PFSK-1 (cell line): ENCODE data around the gene EVC2.

Source experiments
- POLR2AphosphoS5 ChIP-seq: IDR thresholded peaks from 2 replicates; pipeline ENCODE4 v1.6.1; 2012; ENCODE audit warnings: low read depth, mild to moderate bottlenecking, control low read depth, low read length, moderate library complexity
- SIN3A ChIP-seq: IDR thresholded peaks from 2 replicates; pipeline ENCODE4 v1.6.1; 2012; ENCODE audit warnings: mild to moderate bottlenecking, low read length, moderate library complexity, borderline replicate concordance; ENCODE audit not compliant: insufficient read depth
- TAF1 ChIP-seq: IDR thresholded peaks from 2 replicates; pipeline ENCODE4 v1.6.1; 2012; ENCODE audit warnings: low read length, control low read depth, borderline replicate concordance; ENCODE audit not compliant: insufficient read depth

DNA sequence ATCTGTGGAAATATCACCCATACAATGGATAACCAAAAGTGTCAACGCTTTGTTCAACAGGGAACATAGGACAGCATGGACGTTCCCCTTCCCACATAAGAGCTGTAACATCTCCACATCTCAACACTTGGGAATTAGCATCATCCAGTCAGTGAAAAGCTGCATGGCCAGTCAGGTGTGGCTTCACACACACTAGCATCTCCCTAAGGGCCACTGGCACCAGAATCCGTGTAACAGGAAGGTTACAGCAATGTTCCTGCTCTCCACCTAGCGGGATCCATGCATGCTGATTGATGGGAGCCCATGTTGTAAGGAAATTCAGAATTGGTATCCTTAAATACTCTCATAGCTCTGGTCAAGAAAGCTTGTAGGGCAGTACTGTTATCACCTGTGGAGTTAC, 78.8 kb downstream of the EVC2 start:
- TF ChIP-seq POLR2AphosphoS5 = no peak
- no peak for TF ChIP-seq SIN3A
- TF ChIP-seq TAF1 = no peak
